ENCODE measurements around the gene POU6F2. TPM values are rescaled to one million over a fixed set of nuclear protein-coding genes. Genes with fewer than 3 reads are reported as not detected.

Gene POU6F2
- total RNA-seq, 1 experiment from 2014 or later: 0.27 TPM

DNA sequence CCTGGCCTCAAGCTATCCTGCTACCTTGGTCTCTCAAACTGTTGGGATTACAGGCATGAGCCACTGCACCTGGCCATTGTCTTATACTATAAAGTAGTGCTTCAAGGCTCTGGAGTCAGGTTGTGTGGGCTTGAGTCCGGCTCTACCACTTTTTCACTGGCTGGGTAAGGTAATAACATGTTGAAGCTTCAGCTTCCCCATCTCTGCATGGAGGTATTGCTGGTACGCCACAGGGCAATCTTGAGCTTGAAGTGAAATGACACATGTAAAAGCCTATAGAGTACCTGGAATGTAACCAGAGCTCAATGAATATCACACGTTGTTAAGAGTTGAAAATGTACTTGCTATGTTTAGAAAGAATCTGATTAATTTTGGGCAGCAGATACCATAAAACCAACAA, 120.8 kb downstream of the POU6F2 start:
- no peaks in the 10 kb centered on the region for H3K36me3 ChIP-seq (ENCODE audit: control insufficient read depth in 1 of 2, insufficient read depth in 2 of 2, low read length in 2 of 2)
- TF ChIP-seq EZH2phosphoT487 (IDR thresholded peaks at IDR 0.05; ENCODE audit: borderline replicate concordance): no peak
- intact Hi-C loops (cut with micrococcal nuclease): no loop called here
- H3K27me3 ChIP-seq (ENCODE audit: insufficient read depth, low read length): peaks cover 23% of the 10 kb centered on the region; the same call in 1 of the 2 replicates
- H3K9ac ChIP-seq (ENCODE audit: low read length): no peak overlapping the region
- ATAC-seq (no peak), DNase-seq (ENCODE audit: low read depth, low spot score) (no peak)
- ChIA-PET RAD21 (ENCODE audit: low non-redundant PET in 1 of 2, low total read pairs in 2 of 2, uncharacterized antibody in 2 of 2, unreplicated experiment in 2 of 2) (no interaction called here), POLR2A (no interaction called here), CTCF (no interaction called here)
- H3K9me3 ChIP-seq (ENCODE audit: control insufficient read depth in 1 of 2, insufficient read depth in 1 of 2, low read depth in 1 of 2, low read length in 2 of 2): no peaks in the 10 kb centered on the region
- no peak overlapping the region for H3K4me3 ChIP-seq (replicated peaks in 1 of 2; ENCODE audit: low read depth in 1 of 2, low read length in 2 of 2)
- no peaks in the 10 kb centered on the region for H3K4me1 ChIP-seq (ENCODE audit: control insufficient read depth in 1 of 2, insufficient read depth in 2 of 2, low read length in 2 of 2)
- H3K27ac ChIP-seq (ENCODE audit: low read depth, low read length): no peak overlapping the region
- H3K79me2 ChIP-seq (ENCODE audit: insufficient read depth, low read length): no peaks in the 10 kb centered on the region
- no peaks in the 10 kb centered on the region for H3K9me2 ChIP-seq (ENCODE audit: insufficient read depth)
- H4K20me1 ChIP-seq (ENCODE audit: insufficient read depth): no peaks in the 10 kb centered on the region
- H2AFZ ChIP-seq (ENCODE audit: low read depth, low read length, poor library complexity, severe bottlenecking): no peak overlapping the region
- no peak overlapping the region for H3K4me2 ChIP-seq (ENCODE audit: low read length)
- BruUV-seq (replicated peaks): no TSS peak

DNA sequence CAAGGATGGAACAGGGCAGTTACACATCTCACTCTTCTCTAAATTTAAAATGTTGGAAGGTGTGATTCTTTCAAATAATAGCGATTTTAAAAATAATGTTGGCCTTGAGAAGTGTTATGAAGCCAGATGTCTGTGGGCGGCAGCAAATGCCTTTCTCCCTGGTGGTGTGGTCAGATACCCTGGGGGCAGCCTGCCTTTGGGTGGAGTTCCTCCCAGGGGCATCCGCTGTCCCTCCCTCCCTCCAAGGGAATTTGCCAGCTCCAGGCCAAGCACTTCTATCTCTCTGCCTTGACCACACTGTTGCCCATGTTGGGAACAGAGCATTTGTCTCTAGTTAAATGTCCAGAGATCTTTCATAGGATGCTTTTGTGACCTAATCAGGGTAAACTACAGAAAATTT, 121.4 kb downstream of the POU6F2 start:
- ATAC-seq (no peak), DNase-seq (ENCODE audit: low read depth, low spot score) (no peak)
- no peaks in the 10 kb centered on the region for H3K9me2 ChIP-seq (ENCODE audit: insufficient read depth)
- ChIA-PET RAD21 (ENCODE audit: low non-redundant PET in 1 of 2, low total read pairs in 2 of 2, uncharacterized antibody in 2 of 2, unreplicated experiment in 2 of 2) (no interaction called here), CTCF (no interaction called here), POLR2A (no interaction called here)
- no TSS peak for BruUV-seq (replicated peaks)
- H3K79me2 ChIP-seq (ENCODE audit: insufficient read depth, low read length): no peaks in the 10 kb centered on the region
- no peak overlapping the region for H3K4me3 ChIP-seq (replicated peaks in 1 of 2; ENCODE audit: low read depth in 1 of 2, low read length in 2 of 2)
- H3K4me2 ChIP-seq (ENCODE audit: low read length): no peak overlapping the region
- TF ChIP-seq, protein P1, sequence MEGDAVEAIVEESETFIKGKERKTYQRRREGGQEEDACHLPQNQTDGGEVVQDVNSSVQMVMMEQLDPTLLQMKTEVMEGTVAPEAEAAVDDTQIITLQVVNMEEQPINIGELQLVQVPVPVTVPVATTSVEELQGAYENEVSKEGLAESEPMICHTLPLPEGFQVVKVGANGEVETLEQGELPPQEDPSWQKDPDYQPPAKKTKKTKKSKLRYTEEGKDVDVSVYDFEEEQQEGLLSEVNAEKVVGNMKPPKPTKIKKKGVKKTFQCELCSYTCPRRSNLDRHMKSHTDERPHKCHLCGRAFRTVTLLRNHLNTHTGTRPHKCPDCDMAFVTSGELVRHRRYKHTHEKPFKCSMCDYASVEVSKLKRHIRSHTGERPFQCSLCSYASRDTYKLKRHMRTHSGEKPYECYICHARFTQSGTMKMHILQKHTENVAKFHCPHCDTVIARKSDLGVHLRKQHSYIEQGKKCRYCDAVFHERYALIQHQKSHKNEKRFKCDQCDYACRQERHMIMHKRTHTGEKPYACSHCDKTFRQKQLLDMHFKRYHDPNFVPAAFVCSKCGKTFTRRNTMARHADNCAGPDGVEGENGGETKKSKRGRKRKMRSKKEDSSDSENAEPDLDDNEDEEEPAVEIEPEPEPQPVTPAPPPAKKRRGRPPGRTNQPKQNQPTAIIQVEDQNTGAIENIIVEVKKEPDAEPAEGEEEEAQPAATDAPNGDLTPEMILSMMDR (IDR thresholded peaks at IDR 0.05 in 2 of 3, conservative IDR thresholded peaks at IDR 0.05 in 1 of 3; ENCODE audit: borderline replicate concordance in 1 of 3, insufficient read depth in 1 of 3, low read depth in 2 of 3, low read length in 2 of 3): no peak
- TF ChIP-seq CBX3 (IDR thresholded peaks at IDR 0.05; ENCODE audit: low read depth): no peak
- TF ChIP-seq, protein P2, sequence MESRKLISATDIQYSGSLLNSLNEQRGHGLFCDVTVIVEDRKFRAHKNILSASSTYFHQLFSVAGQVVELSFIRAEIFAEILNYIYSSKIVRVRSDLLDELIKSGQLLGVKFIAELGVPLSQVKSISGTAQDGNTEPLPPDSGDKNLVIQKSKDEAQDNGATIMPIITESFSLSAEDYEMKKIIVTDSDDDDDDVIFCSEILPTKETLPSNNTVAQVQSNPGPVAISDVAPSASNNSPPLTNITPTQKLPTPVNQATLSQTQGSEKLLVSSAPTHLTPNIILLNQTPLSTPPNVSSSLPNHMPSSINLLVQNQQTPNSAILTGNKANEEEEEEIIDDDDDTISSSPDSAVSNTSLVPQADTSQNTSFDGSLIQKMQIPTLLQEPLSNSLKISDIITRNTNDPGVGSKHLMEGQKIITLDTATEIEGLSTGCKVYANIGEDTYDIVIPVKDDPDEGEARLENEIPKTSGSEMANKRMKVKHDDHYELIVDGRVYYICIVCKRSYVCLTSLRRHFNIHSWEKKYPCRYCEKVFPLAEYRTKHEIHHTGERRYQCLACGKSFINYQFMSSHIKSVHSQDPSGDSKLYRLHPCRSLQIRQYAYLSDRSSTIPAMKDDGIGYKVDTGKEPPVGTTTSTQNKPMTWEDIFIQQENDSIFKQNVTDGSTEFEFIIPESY (IDR thresholded peaks at IDR 0.05; ENCODE audit: extremely low read depth, insufficient replicate concordance, low read length): no peak
- TF ChIP-seq ZFX (IDR thresholded peaks at IDR 0.05): no peak
- TF ChIP-seq SIN3A (IDR thresholded peaks at IDR 0.05; ENCODE audit: low read depth): no peak
- TF ChIP-seq ELF1 (IDR thresholded peaks at IDR 0.05; ENCODE audit: borderline replicate concordance, low read depth): no peak
- no peak for TF ChIP-seq TCF7L2 (IDR thresholded peaks at IDR 0.05; ENCODE audit: borderline replicate concordance, extremely low read depth, insufficient read depth, insufficient read length)
- no peak for TF ChIP-seq EGR1 (IDR thresholded peaks at IDR 0.05; ENCODE audit: low read depth)
- TF ChIP-seq, protein P3, sequence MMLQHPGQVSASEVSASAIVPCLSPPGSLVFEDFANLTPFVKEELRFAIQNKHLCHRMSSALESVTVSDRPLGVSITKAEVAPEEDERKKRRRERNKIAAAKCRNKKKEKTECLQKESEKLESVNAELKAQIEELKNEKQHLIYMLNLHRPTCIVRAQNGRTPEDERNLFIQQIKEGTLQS (IDR thresholded peaks at IDR 0.05): no peak
- no peak for TF ChIP-seq JUND (IDR thresholded peaks at IDR 0.05)
- no peak for TF ChIP-seq YY1 (IDR thresholded peaks at IDR 0.05; ENCODE audit: extremely low read depth, insufficient replicate concordance, low read depth, low read length)
- no peak for TF ChIP-seq POLR2A (IDR thresholded peaks at IDR 0.05; ENCODE audit: borderline replicate concordance, extremely low read depth, insufficient read depth, insufficient read length)
- TF ChIP-seq EZH2phosphoT487 (IDR thresholded peaks at IDR 0.05; ENCODE audit: borderline replicate concordance): no peak
- no peak for TF ChIP-seq CEBPB (IDR thresholded peaks at IDR 0.05; ENCODE audit: low read depth)
- TF ChIP-seq FOSL1 (IDR thresholded peaks at IDR 0.05; ENCODE audit: low read depth): no peak
- H3K27ac ChIP-seq (ENCODE audit: low read depth, low read length): no peak overlapping the region
- no peaks in the 10 kb centered on the region for H3K36me3 ChIP-seq (ENCODE audit: control insufficient read depth in 1 of 2, insufficient read depth in 2 of 2, low read length in 2 of 2)
- H2AFZ ChIP-seq (ENCODE audit: low read depth, low read length, poor library complexity, severe bottlenecking): no peak overlapping the region
- no peaks in the 10 kb centered on the region for H4K20me1 ChIP-seq (ENCODE audit: insufficient read depth)
- intact Hi-C loops (cut with micrococcal nuclease): no loop called here
- H3K9ac ChIP-seq (ENCODE audit: low read length): no peak overlapping the region
- H3K27me3 ChIP-seq (ENCODE audit: insufficient read depth, low read length): peaks cover 20% of the 10 kb centered on the region; the same call in 1 of the 2 replicates
- no peaks in the 10 kb centered on the region for H3K9me3 ChIP-seq (ENCODE audit: control insufficient read depth in 1 of 2, insufficient read depth in 1 of 2, low read depth in 1 of 2, low read length in 2 of 2)
- H3K4me1 ChIP-seq (ENCODE audit: control insufficient read depth in 1 of 2, insufficient read depth in 2 of 2, low read length in 2 of 2): no peaks in the 10 kb centered on the region
